Calu3 (cell line): ENCODE results near the gene C16orf90. TPM values are rescaled to one million over a fixed set of nuclear protein-coding genes. Genes with fewer than 3 reads are reported as not detected.

Experiments
- BruUV-seq: library from RNA; stranded (reverse); fragments of 400-500 nt; replicated peaks from 2 replicates; lab custom pipeline; 2021; lab: Mats Ljungman, UMichigan
- CTCF ChIA-PET: fragments of 300-600 bp; sonication (Branson Sonifier 250); formaldehyde crosslinking; loops from one replicate; lab custom pipeline; 2022; ENCODE audit warnings: antibody characterized with exemption; lab: Charles Lee
- DNase-seq: peaks from one replicate; pipeline ENCODE4 v3.0.0; 2022
- H3K27ac Mint-ChIP-seq: one replicate; pipeline ENCODE4 v1.8.0; 2022; ENCODE audit warnings: mixed read lengths; ENCODE audit not compliant: unreplicated experiment
- H3K27me3 Mint-ChIP-seq: one replicate; pipeline ENCODE4 v1.8.0; 2022; ENCODE audit warnings: mixed read lengths; ENCODE audit not compliant: unreplicated experiment
- H3K36me3 Mint-ChIP-seq: one replicate; pipeline ENCODE4 v1.8.0; 2022; ENCODE audit warnings: mild to moderate bottlenecking, moderate library complexity, mixed read lengths; ENCODE audit not compliant: insufficient read depth, unreplicated experiment
- H3K4me1 Mint-ChIP-seq: one replicate; pipeline ENCODE4 v1.8.0; 2022; ENCODE audit warnings: mild to moderate bottlenecking, low read depth, mixed read lengths; ENCODE audit not compliant: unreplicated experiment
- H3K4me3 Mint-ChIP-seq: one replicate; pipeline ENCODE4 v1.8.0; 2022; ENCODE audit warnings: mild to moderate bottlenecking, low read depth, moderate library complexity, mixed read lengths; ENCODE audit not compliant: unreplicated experiment
- H3K9me3 Mint-ChIP-seq: one replicate; pipeline ENCODE4 v1.8.0; 2022; ENCODE audit warnings: low read depth, mixed read lengths; ENCODE audit not compliant: unreplicated experiment
- CTCF ChIP-seq: fragments of 200-600 bp; IDR thresholded peaks from one replicate; pipeline ENCODE4 v1.8.0; 2022; ENCODE audit warnings: antibody characterized with exemption; ENCODE audit not compliant: unreplicated experiment
- intact Hi-C: fragments of 100-400 bp; cut with micrococcal nuclease; formaldehyde crosslinking; loops from one replicate; pipeline ENCODE4 v1.10.0; 2022; ENCODE audit not compliant: unreplicated experiment
- total RNA-seq: library from RNA; stranded (reverse); gene quantifications from 2 replicates; pipeline ENCODE4 v1.2.3, GENCODE V29; 2022

The C16orf90 gene
- total RNA-seq, 1 experiment from 2014 or later = not detected

GRCh38 chr16:3492356-3492755, 2.9 kb downstream of the C16orf90 start:
- BruUV-seq = no TSS peak
- TF ChIP-seq CTCF = no peak
- Mint-ChIP-seq H3K36me3 (peaks cover 21% of the 10 kb centered on the region), H3K9me3 (no peaks in the 10 kb centered on the region), H3K4me1 (no peaks in the 10 kb centered on the region), H3K27ac (no peak overlapping the region), H3K27me3 (no peaks in the 10 kb centered on the region), H3K4me3 (no peak overlapping the region)
- intact Hi-C loops = no loop called here
- CTCF ChIA-PET = interaction anchor here (0.7 kb wide), 1 partner anchor 305 kb away, joined by 3 read pairs; no protein-coding TSS in a partner anchor
- no peak for DNase-seq

DNA sequence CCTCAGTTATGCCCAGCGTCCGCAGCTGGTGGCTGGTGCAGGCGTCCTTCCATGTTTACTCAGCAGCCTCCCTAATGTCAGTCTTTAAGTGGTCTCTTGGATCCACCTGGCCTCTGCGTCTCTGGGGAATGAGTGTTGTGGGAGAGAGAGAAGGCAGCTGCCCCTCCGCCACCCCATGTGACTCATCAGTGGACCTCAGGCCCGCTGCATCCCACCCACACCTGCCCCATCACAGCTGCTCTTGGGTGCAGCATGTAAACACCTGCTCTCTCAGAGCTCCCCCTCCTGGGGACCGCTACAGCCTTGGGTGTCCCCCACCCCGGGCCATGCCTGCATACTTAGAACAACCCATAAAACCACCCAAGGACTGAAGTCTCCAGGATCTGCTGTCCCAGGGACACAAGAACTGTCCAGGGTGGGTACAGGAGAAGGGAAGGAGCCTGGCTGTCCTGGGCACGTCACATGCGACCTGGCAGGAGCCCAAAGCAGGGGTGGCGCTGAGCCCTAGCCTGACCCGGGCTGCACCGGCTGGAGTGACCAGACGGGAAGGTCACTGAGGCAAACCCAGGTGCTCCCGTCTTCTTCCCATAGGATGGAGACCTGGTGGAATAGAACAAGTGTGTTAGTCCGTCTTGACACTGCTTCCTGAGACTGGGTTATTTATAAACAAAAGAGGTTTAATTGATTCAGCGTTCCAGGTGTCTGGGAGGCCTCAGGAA, 4.2 kb downstream of the C16orf90 start:
- Mint-ChIP-seq H3K4me3 (no peak overlapping the region), H3K4me1 (no peaks in the 10 kb centered on the region), H3K36me3 (peaks cover 30% of the 10 kb centered on the region), H3K27ac (no peak overlapping the region), H3K27me3 (no peaks in the 10 kb centered on the region), H3K9me3 (no peaks in the 10 kb centered on the region)
- TF ChIP-seq CTCF = no peak
- intact Hi-C loops = no loop called here
- DNase-seq = no peak
- CTCF ChIA-PET = interaction anchor here (0.5 to 1.1 kb wide), 3 partner anchors 50 to 330 kb away, joined by 3 to 5 read pairs (median 5); no protein-coding TSS in a partner anchor
- TSS peak; percentile 20 for BruUV-seq

- BruUV-seq = no TSS peak
- intact Hi-C loops = no loop called here
- no peak overlapping the region for H3K4me3 Mint-ChIP-seq
- H3K4me1 Mint-ChIP-seq = no peaks in the 10 kb centered on the region
- no peak for TF ChIP-seq CTCF
- H3K27me3 Mint-ChIP-seq = no peaks in the 10 kb centered on the region
- no peak for DNase-seq
- no peak overlapping the region for H3K27ac Mint-ChIP-seq
- peaks cover 37% of the 10 kb centered on the region for H3K36me3 Mint-ChIP-seq
- no peaks in the 10 kb centered on the region for H3K9me3 Mint-ChIP-seq
- CTCF ChIA-PET = interaction anchor here (0.6 to 0.7 kb wide), 2 partner anchors 17 to 22 kb away, joined by 3 to 5 read pairs; no protein-coding TSS in a partner anchor
These were observed 6.5 kb downstream of the C16orf90 start for GRCh38 chr16:3488801-3489200.

- H3K36me3 Mint-ChIP-seq = peaks cover 39% of the 10 kb centered on the region
- intact Hi-C loops = no loop called here
- H3K9me3 Mint-ChIP-seq = no peaks in the 10 kb centered on the region
- no peaks in the 10 kb centered on the region for H3K4me1 Mint-ChIP-seq
- no peak overlapping the region for H3K27ac Mint-ChIP-seq
- no TSS peak for BruUV-seq
- CTCF ChIA-PET = interaction anchor here (0.6 kb wide), 2 partner anchors 329 to 362 kb away, joined by 3 to 4 read pairs; no protein-coding TSS in a partner anchor
- H3K4me3 Mint-ChIP-seq = no peak overlapping the region
- no peak for TF ChIP-seq CTCF
- H3K27me3 Mint-ChIP-seq = no peaks in the 10 kb centered on the region
- no peak for DNase-seq
These were observed 7.5 kb downstream of the C16orf90 start for GRCh38 chr16:3487521-3488410.
